Loucy (cell line): ENCODE results near the gene UNC5B.

Source experiments
- CTCF ChIP-seq: fragments of 200-600 bp; sonication (generic); conservative IDR thresholded peaks from 2 replicates; pipeline ENCODE4 v1.5.1; 2014; ENCODE audit warnings: mild to moderate bottlenecking, antibody characterized with exemption, low read length
- EZH2phosphoT487 ChIP-seq: fragments of 200-600 bp; IDR thresholded peaks from 2 replicates; pipeline ENCODE4 v1.6.1; 2018; ENCODE audit warnings: antibody characterized with exemption, mild to moderate bottlenecking, moderate library complexity, borderline replicate concordance

DNA sequence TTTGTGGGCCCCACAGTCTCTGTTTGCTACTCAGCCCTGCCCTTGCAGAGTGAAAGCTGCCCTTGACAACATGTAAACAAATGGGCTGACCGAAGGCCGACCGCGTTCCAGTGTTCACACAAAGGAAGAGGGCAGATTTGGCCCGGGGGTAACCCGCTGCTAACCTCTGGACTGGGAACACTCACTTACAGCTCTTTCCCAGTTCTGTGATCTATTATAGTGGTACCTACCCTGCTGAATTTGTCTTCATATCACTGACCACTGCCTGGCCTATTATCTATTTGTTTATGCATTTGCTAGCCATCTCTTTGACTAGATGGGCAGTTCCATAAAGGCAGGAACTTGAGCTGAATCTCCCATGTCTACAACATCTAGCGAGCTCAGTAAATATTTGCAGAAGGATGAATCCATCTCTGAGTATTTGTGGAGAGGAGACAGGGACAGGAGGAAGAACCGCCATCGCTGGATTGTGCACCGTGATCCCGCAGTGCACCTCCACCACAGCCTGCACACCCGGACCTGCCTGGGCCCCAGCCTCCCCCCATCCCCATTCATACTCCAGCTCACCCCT, 121.9 kb downstream of the UNC5B start:
- TF ChIP-seq CTCF = no peak
- no peak for TF ChIP-seq EZH2phosphoT487
